ENCODE results near the gene RMRP. TPM values are rescaled to one million over a fixed set of nuclear protein-coding genes. Genes with fewer than 3 reads are reported as not detected.

RMRP gene
- total and polyA plus RNA-seq, 10 of the 15 experiments (the other 5 are each of a cell fraction or from before 2014, with no cell fraction given): 12.0 to 42,450 (median 6,418) TPM; not detected in 4

DNA sequence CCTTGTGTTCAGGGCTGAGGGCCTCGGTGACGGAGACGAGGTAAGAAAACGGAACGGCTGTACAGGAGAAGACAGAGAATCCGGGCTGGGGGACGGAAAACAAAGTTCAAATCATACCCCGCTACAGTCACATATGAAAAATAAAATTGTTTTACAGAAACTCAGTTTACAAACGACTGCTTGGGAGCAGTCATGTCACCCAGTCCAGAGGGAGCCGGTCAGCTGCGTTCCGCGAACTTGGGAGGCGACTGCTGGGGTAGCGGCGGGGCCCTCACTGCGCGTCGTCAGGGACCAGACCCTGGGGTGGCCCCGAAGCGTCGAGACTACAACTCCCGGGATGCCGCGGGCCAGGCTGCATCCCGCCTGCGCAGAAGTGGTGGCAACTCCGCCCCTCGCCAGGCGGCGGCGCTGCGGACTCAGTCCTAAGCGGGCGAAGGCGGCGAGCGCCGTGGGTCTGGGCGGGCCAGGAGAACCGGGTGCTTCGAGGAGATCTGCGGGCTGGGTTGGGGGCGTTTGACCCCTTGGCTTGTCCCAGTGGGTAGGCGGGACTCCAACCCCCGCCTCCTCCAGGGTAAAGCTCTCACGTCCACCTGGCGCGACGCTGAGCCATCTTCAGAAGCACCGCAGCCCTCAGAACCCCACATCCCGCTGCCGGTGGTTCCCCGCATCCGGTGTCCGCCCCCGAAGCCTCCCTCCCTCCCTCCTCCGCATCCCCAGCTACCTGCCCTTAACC, 11.1 kb downstream of the RMRP start (continued):
- TF ChIP-seq, protein P1, sequence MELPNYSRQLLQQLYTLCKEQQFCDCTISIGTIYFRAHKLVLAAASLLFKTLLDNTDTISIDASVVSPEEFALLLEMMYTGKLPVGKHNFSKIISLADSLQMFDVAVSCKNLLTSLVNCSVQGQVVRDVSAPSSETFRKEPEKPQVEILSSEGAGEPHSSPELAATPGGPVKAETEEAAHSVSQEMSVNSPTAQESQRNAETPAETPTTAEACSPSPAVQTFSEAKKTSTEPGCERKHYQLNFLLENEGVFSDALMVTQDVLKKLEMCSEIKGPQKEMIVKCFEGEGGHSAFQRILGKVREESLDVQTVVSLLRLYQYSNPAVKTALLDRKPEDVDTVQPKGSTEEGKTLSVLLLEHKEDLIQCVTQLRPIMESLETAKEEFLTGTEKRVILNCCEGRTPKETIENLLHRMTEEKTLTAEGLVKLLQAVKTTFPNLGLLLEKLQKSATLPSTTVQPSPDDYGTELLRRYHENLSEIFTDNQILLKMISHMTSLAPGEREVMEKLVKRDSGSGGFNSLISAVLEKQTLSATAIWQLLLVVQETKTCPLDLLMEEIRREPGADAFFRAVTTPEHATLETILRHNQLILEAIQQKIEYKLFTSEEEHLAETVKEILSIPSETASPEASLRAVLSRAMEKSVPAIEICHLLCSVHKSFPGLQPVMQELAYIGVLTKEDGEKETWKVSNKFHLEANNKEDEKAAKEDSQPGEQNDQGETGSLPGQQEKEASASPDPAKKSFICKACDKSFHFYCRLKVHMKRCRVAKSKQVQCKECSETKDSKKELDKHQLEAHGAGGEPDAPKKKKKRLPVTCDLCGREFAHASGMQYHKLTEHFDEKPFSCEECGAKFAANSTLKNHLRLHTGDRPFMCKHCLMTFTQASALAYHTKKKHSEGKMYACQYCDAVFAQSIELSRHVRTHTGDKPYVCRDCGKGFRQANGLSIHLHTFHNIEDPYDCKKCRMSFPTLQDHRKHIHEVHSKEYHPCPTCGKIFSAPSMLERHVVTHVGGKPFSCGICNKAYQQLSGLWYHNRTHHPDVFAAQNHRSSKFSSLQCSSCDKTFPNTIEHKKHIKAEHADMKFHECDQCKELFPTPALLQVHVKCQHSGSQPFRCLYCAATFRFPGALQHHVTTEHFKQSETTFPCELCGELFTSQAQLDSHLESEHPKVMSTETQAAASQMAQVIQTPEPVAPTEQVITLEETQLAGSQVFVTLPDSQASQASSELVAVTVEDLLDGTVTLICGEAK (IDR thresholded peaks at IDR 0.05; ENCODE audit: borderline replicate concordance): peak; percentile 60; the same call in 1 of the 2 replicates
- TF ChIP-seq TBL1XR1 (IDR thresholded peaks at IDR 0.05; ENCODE audit: low read depth, low read length) (no peak), NRF1 (conservative IDR thresholded peaks at IDR 0.05; ENCODE audit: low read depth, low read length) (peak; percentile 63), PAX5 (IDR thresholded peaks at IDR 0.05; ENCODE audit: borderline replicate concordance, low read depth, low read length) (0 out of 2 replicates have a peak, but pooled peaks have one; percentile 45), BCL11A (IDR thresholded peaks at IDR 0.05; ENCODE audit: low read depth, low read length) (no peak), WRNIP1 (IDR thresholded peaks at IDR 0.05; ENCODE audit: borderline replicate concordance, low read depth, low read length) (no peak), ATF2 (IDR thresholded peaks at IDR 0.05; ENCODE audit: low read length) (no peak), PML (IDR thresholded peaks at IDR 0.05; ENCODE audit: low read length) (no peak), SRF (IDR thresholded peaks at IDR 0.05; ENCODE audit: low read depth in 2 of 2, low read length in 2 of 2) (0 out of 4 replicates have a peak, but pooled peaks of 1 of the 2 experiments have one; percentile 28), SIX5 (IDR thresholded peaks at IDR 0.05; ENCODE audit: low read depth, low read length, severe bottlenecking) (peak; percentile 80), RB1 (IDR thresholded peaks at IDR 0.05; ENCODE audit: borderline replicate concordance) (peak; percentile 90), POLR2A (IDR thresholded peaks at IDR 0.05; ENCODE audit: low read depth, low read length) (peak; percentile 74), ELK1 (IDR thresholded peaks at IDR 0.05; ENCODE audit: low read depth, low read length) (no peak), SREBF1 (IDR thresholded peaks at IDR 0.05; ENCODE audit: low read length) (no peak), KLF5 (IDR thresholded peaks at IDR 0.05; ENCODE audit: partially characterized antibody) (no peak), YY1 (IDR thresholded peaks at IDR 0.05; ENCODE audit: low read depth, low read length) (peak; percentile 76), STAT1 (conservative IDR thresholded peaks at IDR 0.05) (no peak), ATF7 (IDR thresholded peaks at IDR 0.05; ENCODE audit: low read depth) (peak; percentile 21; the same call in 1 of the 2 replicates), E4F1 (IDR thresholded peaks at IDR 0.05; ENCODE audit: borderline replicate concordance, partially characterized antibody) (no peak), MYC (IDR thresholded peaks at IDR 0.05; ENCODE audit: insufficient read depth, insufficient read length, insufficient replicate concordance, low read length, severe bottlenecking) (no peak), RAD21 (IDR thresholded peaks at IDR 0.05; ENCODE audit: insufficient read depth, low read depth, low read length) (peak; percentile 79), CBFB (IDR thresholded peaks at IDR 0.05; ENCODE audit: low read depth) (peak; percentile 54; the same call in 1 of the 2 replicates)
